HepG2 (cell line): ENCODE measurements around the gene NELL1. TPM values are rescaled to one million over a fixed set of nuclear protein-coding genes. Genes with fewer than 3 reads are reported as not detected.

Experiments used
- ATAC-seq: fragments of 200-7000 bp; cut with Tn5 transposase; 3 replicates; pipeline ENCODE4 v1.9.1; 2020; ENCODE audit warnings: mild to moderate bottlenecking, moderate library complexity
- BruUV-seq: library from RNA; stranded (reverse); fragments of 400-500 nt; replicated peaks from 2 replicates; lab custom pipeline; 2021; lab: Mats Ljungman, UMichigan
- CTCF ChIA-PET: fragments of 300-600 bp; formaldehyde crosslinking; extraction: SDS; loops from one replicate; lab custom pipeline; 2021; ENCODE audit warnings: low total read pairs, inconsistent platforms, low intra/inter-chr PET ratio; lab: Yijun Ruan, JAX
- POLR2A ChIA-PET: fragments of 350-600 bp; sonication (Branson Sonifier 250); formaldehyde crosslinking; loops from one replicate; lab custom pipeline; 2020; ENCODE audit warnings: antibody characterized with exemption, inconsistent platforms; lab: Yijun Ruan, JAX
- DNase-seq: peaks from one replicate; pipeline ENCODE4 v3.0.0-alpha.2; 2015; ENCODE audit warnings: low spot score
- FAIRE-seq: peaks from 3 replicates; lab custom pipeline; 2011; peaks lifted over from hg19 to GRCh38; lab: Jason Lieb, UNC
- H2AFZ ChIP-seq: one replicate; pipeline ENCODE4 v1.6.1; 2011; ENCODE audit warnings: low read length, inconsistent platforms
- H3K27ac ChIP-seq: fragments of 300-600 bp; 3 replicates; pipeline ENCODE4 v1.8.0; 2011; ENCODE audit warnings: mixed run types, mild to moderate bottlenecking, mixed read lengths, low read length, inconsistent platforms; ENCODE audit not compliant: insufficient read depth; ENCODE audit errors: extremely low read length
- H3K27me3 ChIP-seq, 2 experiments: fragments of 200-600 bp in 1 of 2; 2 replicates in 1 of 2; 3 replicates in 1 of 2; pipeline versions ENCODE4 v1.6.0 to v1.8.0; 2011; ENCODE audit warnings: low read length in 2 of 2, mild to moderate bottlenecking in 2 of 2, moderate library complexity in 2 of 2, inconsistent platforms in 1 of 2; ENCODE audit not compliant: insufficient read depth in 2 of 2, control insufficient read depth in 1 of 2
- H3K36me3 ChIP-seq, 2 experiments: fragments of 200-600 bp in 1 of 2; replicated peaks in 1 of 2; 2 replicates in 1 of 2; 3 replicates in 1 of 2; pipeline versions ENCODE4 v1.5.1 to v1.8.0; 2011; ENCODE audit warnings: low read length in 2 of 2, inconsistent platforms in 1 of 2; ENCODE audit not compliant: insufficient read depth in 2 of 2, control insufficient read depth in 1 of 2
- H3K4me1 ChIP-seq: 2 replicates; pipeline ENCODE4 v1.5.1; 2012; ENCODE audit warnings: low read length, inconsistent platforms; ENCODE audit not compliant: insufficient read depth
- H3K4me2 ChIP-seq: 2 replicates; pipeline ENCODE4 v1.6.0; 2011; ENCODE audit warnings: low read depth, low read length, inconsistent platforms
- H3K4me3 ChIP-seq, 3 experiments: fragments of 200-600 bp in 1 of 3; sonication (generic), shearing (Covaris generic) in 1 of 3; replicated peaks in 1 of 3; 2 replicates each; pipeline ENCODE4 v1.5.1; 2011 to 2016; ENCODE audit warnings: low read length in 3 of 3, inconsistent platforms in 2 of 3, low read depth in 2 of 3, mild to moderate bottlenecking in 2 of 3, control low read depth in 1 of 3, mixed read lengths in 1 of 3; ENCODE audit not compliant: insufficient read depth in 1 of 3
- H3K79me2 ChIP-seq: one replicate; pipeline ENCODE4 v1.6.1; 2011; ENCODE audit warnings: low read length, inconsistent platforms; ENCODE audit not compliant: insufficient read depth
- H3K9ac ChIP-seq: 2 replicates; pipeline ENCODE4 v1.6.0; 2011; ENCODE audit warnings: mild to moderate bottlenecking, low read depth, low read length, inconsistent platforms; ENCODE audit not compliant: insufficient read depth
- H3K9me3 ChIP-seq: 2 replicates; pipeline ENCODE4 v1.5.1; 2012; ENCODE audit warnings: mild to moderate bottlenecking, low read length
- H4K20me1 ChIP-seq: 2 replicates; pipeline ENCODE4 v1.6.0; 2011; ENCODE audit warnings: inconsistent platforms, mild to moderate bottlenecking, low read length, moderate library complexity; ENCODE audit not compliant: insufficient read depth
- CHCHD3 ChIP-seq: sonication (generic); formaldehyde crosslinking; IDR thresholded peaks from 2 replicates; pipeline ENCODE4 v1.8.0; 2022; ENCODE audit warnings: mild to moderate bottlenecking, missing genetic modification reagents, moderate library complexity
- CREB1 ChIP-seq, 2 experiments: fragments of 450-650 bp in 1 of 2; IDR thresholded peaks; 2 replicates each; pipeline ENCODE4 v1.6.1; 2016 to 2017; ENCODE audit warnings: control low read depth in 1 of 2, mild to moderate bottlenecking in 1 of 2, missing compliant biosample characterization in 1 of 2, missing genetic modification characterization in 1 of 2
- PHF5A ChIP-seq: IDR thresholded peaks from one replicate; pipeline ENCODE4 v1.6.1; 2018; ENCODE audit warnings: low read depth, missing genetic modification reagents; ENCODE audit not compliant: unreplicated experiment
- POLR2AphosphoS2 ChIP-seq: IDR thresholded peaks from 2 replicates; pipeline ENCODE4 v1.6.1; 2011; ENCODE audit warnings: low read depth, low read length, improper control_type of control experiment
- RAD51 ChIP-seq: fragments of 450-650 bp; IDR thresholded peaks from 2 replicates; pipeline ENCODE4 v1.6.1; 2016; ENCODE audit warnings: borderline replicate concordance
- SIX1 ChIP-seq: sonication (generic); formaldehyde crosslinking; IDR thresholded peaks from 2 replicates; pipeline ENCODE4 v1.4.0; 2020; ENCODE audit warnings: missing genetic modification reagents, borderline replicate concordance
- ZFP90 ChIP-seq: sonication (generic); formaldehyde crosslinking; IDR thresholded peaks from 2 replicates; pipeline ENCODE4 v1.8.0; 2022; ENCODE audit warnings: missing genetic modification reagents, mild to moderate bottlenecking, inconsistent platforms, borderline replicate concordance
- ZNF317 ChIP-seq: sonication (generic); formaldehyde crosslinking; IDR thresholded peaks from 2 replicates; pipeline ENCODE4 v1.5.0; 2020; ENCODE audit warnings: mild to moderate bottlenecking, missing genetic modification reagents
- ZSCAN25 ChIP-seq: sonication (generic); formaldehyde crosslinking; IDR thresholded peaks from 2 replicates; pipeline ENCODE4 v1.8.0; 2022; ENCODE audit warnings: mild to moderate bottlenecking, missing genetic modification reagents
- ZSCAN9 ChIP-seq: IDR thresholded peaks from 2 replicates; pipeline ENCODE4 v1.6.1; 2016; ENCODE audit warnings: borderline replicate concordance
- in situ Hi-C: cut with HindIII; loops from 2 replicates; pipeline ENCODE4 v1.10.0; 2017; ENCODE audit warnings: low pct_unique_long_range_greater_than_20kb; ENCODE audit not compliant: extremely low pct_ligation_motif_present
- intact Hi-C: fragments of 100-400 bp; cut with micrococcal nuclease; formaldehyde crosslinking; loops from one replicate; pipeline ENCODE4 v1.10.0; 2022; ENCODE audit not compliant: unreplicated experiment
- polyA plus RNA-seq, 8 experiments: library from polyadenylated mRNA; depleted of rRNA in 3 of 8; stranded (reverse) in 7 of 8; unstranded in 1 of 8; fragments of >200 nt; fragmentation: Illumina TruSeq in 4 of 8; extraction: Trizol in 4 of 8; gene quantifications; 2 replicates each; pipeline versions ENCODE4 v1.2.1 to v1.2.3, GENCODE V29; 2011 to 2016; ENCODE audit warnings: low read depth in 4 of 8, missing spikeins in 1 of 8, mixed read lengths in 1 of 8; ENCODE audit not compliant: insufficient read depth in 1 of 8
- total RNA-seq, 5 experiments: library from RNA; depleted of rRNA; stranded (reverse); fragments of >200 nt; fragmentation: Illumina TruSeq; extraction: Trizol; gene quantifications; 2 replicates each; pipeline ENCODE4 v1.2.3, GENCODE V29; 2016; ENCODE audit warnings: low read depth in 1 of 5
- TF ChIP-seq, protein P1 (sequence below): sonication (generic); formaldehyde crosslinking; IDR thresholded peaks from 2 replicates; pipeline ENCODE4 v1.4.0; 2020; ENCODE audit warnings: missing genetic modification reagents
- TF ChIP-seq, protein P2 (sequence below): sonication (generic); formaldehyde crosslinking; IDR thresholded peaks from 2 replicates; pipeline ENCODE4 v1.8.0; 2022; ENCODE audit warnings: mild to moderate bottlenecking, missing genetic modification reagents
- TF ChIP-seq, protein P3 (sequence below): IDR thresholded peaks from 2 replicates; pipeline ENCODE4 v1.6.1; 2016; ENCODE audit warnings: mild to moderate bottlenecking, missing biosample characterization, missing genetic modification reagents
- TF ChIP-seq, protein P4 (sequence below): sonication (generic); formaldehyde crosslinking; IDR thresholded peaks from 2 replicates; pipeline ENCODE4 v1.4.0; 2020; ENCODE audit warnings: mild to moderate bottlenecking, missing genetic modification reagents

The NELL1 gene
- total and polyA plus RNA-seq, 2 of the 13 experiments (the other 11 are each of a cell fraction or from before 2014, with no cell fraction given) = not detected

DNA sequence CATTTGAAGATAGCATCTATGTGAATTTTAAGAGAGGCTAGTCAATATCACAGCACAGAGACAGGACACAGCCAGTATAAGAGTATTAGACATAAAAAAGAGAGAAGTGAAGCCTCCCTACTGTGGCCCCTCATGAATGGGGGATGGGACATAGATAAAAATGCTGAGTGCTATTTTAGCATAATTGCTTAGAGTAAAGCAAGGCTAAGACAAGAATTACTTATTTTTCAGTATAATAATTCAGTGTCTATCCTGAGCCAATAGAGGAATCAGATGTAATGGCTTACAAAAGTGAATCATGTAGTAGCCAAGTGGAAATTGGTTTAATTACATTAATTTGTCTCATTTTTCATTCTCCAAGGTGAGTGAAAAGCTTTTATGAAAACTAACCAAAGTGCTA lies 419.5 kb downstream of the NELL1 start:
- in situ Hi-C loops = no loop called here
- no peaks in the 10 kb centered on the region for H3K79me2 ChIP-seq
- POLR2A ChIA-PET = no interaction called here
- TF ChIP-seq, protein P1, sequence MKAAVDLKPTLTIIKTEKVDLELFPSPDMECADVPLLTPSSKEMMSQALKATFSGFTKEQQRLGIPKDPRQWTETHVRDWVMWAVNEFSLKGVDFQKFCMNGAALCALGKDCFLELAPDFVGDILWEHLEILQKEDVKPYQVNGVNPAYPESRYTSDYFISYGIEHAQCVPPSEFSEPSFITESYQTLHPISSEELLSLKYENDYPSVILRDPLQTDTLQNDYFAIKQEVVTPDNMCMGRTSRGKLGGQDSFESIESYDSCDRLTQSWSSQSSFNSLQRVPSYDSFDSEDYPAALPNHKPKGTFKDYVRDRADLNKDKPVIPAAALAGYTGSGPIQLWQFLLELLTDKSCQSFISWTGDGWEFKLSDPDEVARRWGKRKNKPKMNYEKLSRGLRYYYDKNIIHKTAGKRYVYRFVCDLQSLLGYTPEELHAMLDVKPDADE (CRISPR knock-in tag) = no peak
- TF ChIP-seq CREB1 (IDR thresholded peaks at IDR 0.05) (no peak), CREB1 (CRISPR knock-in tag; IDR thresholded peaks at IDR 0.05) (no peak), ZFP90 (CRISPR knock-in tag) (no peak), ZSCAN9 (no peak), SIX1 (CRISPR knock-in tag) (no peak), CHCHD3 (no peak), ZSCAN25 (CRISPR knock-in tag) (no peak), ZNF317 (CRISPR knock-in tag) (no peak), RAD51 (no peak), POLR2AphosphoS2 (no peak), PHF5A (CRISPR knock-in tag) (no peak)
- TF ChIP-seq, protein P2, sequence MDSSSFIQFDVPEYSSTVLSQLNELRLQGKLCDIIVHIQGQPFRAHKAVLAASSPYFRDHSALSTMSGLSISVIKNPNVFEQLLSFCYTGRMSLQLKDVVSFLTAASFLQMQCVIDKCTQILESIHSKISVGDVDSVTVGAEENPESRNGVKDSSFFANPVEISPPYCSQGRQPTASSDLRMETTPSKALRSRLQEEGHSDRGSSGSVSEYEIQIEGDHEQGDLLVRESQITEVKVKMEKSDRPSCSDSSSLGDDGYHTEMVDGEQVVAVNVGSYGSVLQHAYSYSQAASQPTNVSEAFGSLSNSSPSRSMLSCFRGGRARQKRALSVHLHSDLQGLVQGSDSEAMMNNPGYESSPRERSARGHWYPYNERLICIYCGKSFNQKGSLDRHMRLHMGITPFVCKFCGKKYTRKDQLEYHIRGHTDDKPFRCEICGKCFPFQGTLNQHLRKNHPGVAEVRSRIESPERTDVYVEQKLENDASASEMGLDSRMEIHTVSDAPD (CRISPR knock-in tag) = no peak
- TF ChIP-seq, protein P3, sequence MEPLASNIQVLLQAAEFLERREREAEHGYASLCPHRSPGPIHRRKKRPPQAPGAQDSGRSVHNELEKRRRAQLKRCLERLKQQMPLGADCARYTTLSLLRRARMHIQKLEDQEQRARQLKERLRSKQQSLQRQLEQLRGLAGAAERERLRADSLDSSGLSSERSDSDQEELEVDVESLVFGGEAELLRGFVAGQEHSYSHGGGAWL = no peak
- TF ChIP-seq, protein P4, sequence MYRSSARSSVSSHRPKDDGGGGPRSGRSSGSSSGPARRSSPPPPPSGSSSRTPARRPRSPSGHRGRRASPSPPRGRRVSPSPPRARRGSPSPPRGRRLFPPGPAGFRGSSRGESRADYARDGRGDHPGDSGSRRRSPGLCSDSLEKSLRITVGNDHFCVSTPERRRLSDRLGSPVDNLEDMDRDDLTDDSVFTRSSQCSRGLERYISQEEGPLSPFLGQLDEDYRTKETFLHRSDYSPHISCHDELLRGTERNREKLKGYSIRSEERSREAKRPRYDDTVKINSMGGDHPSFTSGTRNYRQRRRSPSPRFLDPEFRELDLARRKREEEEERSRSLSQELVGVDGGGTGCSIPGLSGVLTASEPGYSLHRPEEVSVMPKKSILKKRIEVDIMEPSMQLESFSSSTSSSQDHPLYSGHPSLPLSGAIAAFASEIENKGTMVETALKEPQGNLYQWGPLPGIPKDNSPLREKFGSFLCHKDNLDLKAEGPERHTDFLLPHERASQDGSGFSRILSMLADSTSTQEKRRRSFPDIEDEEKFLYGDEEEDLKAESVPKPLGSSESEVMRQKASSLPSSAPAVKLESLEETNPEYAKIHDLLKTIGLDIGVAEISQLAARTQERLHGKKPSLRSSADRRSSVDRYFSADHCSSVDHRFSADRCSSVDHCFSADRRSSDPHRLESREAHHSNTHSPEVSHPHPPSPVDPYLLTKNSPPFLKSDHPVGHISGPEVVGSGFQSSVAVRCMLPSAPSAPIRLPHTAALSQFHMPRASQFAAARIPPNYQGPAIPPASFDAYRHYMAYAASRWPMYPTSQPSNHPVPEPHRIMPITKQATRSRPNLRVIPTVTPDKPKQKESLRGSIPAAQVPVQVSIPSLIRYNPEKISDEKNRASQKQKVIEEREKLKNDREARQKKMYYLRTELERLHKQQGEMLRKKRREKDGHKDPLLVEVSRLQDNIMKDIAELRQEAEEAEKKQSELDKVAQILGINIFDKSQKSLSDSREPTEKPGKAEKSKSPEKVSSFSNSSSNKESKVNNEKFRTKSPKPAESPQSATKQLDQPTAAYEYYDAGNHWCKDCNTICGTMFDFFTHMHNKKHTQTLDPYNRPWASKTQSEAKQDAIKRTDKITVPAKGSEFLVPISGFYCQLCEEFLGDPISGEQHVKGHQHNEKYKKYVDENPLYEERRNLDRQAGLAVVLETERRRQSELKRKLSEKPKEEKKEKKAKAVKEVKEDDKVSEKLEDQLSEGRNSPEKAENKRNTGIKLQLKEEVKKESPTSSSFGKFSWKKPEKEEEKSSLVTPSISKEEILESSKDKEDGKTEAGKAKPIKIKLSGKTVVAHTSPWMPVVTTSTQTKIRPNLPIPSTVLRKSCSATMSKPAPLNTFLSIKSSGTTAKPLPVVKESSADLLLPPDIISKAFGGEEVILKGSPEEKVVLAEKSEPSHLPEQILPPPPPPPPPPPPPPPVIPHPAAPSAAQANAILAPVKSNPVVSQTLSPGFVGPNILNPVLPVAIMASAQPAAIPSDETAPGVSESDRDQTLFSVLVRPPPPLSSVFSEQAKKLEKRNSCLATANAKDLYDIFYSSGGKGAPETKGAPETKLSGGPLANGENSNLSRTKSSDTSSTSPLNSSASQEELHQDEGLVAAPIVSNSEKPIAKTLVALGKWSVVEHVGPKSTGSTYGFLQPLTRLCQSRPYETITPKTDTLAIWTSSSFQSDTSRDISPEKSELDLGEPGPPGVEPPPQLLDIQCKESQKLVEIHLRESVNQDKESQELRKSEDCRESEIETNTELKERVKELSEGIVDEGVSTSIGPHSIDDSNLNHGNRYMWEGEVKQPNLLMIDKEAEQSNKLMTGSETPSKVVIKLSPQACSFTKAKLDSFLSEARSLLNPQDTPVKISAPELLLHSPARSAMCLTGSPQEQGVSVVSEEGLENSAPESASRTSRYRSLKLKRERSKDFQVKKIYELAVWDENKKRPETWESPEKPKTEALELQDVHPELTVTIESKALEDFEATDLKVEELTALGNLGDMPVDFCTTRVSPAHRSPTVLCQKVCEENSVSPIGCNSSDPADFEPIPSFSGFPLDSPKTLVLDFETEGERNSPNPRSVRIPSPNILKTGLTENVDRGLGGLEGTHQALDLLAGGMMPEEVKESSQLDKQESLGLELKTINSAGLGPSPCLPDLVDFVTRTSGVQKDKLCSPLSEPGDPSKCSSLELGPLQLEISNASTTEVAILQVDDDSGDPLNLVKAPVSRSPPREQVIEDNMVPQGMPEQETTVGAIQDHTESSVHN (CRISPR knock-in tag) = no peak

More for the DNA sequence above, 419.5 kb downstream of the NELL1 start:
- intact Hi-C loops = no loop called here
- Histone ChIP-seq H2AFZ (no peak overlapping the region), H3K9me3 (peaks cover 17% of the 10 kb centered on the region; the same call in 1 of the 2 replicates), H3K27me3 (no peaks in the 10 kb centered on the region), H3K9ac (no peak overlapping the region), H3K36me3 (no peaks in the 10 kb centered on the region), H4K20me1 (no peaks in the 10 kb centered on the region), H3K27ac (no peak overlapping the region), H3K4me1 (no peaks in the 10 kb centered on the region), H3K4me3 (no peak overlapping the region), H3K4me2 (no peak overlapping the region)
- no peak for DNase-seq
- CTCF ChIA-PET = no interaction called here
- no TSS peak for BruUV-seq
- FAIRE-seq = no peak
- ATAC-seq = no peak
